ENCODE data around the gene RNF222. TPM values are rescaled to one million over a fixed set of nuclear protein-coding genes. Genes with fewer than 3 reads are reported as not detected.

Gene RNF222
- total and polyA plus RNA-seq, 8 donors: 1.5 TPM; not detected in 7

GRCh38 chr17:8413328-8413727 is 15.7 kb upstream of the RNF222 start:
- Histone ChIP-seq H3K4me3 (peak overlapping the region in 1 of 4 donors; percentile 14), H3K9me3 (no peaks in the 10 kb centered on the region), H3K27me3 (peaks cover 0 to 25% (median 0%) of the 10 kb centered on the region in 3 donors), H3K36me3 (no peaks in the 10 kb centered on the region), H3K4me1 (peaks cover 0 to 19% (median 4%) of the 10 kb centered on the region in 4 donors), H3K27ac (peak overlapping the region in 2 of 5 donors; percentile 48 to 49)
- no peak for DNase-seq
- WGBS, 5 donors: 55 to 88% (median 80%) methylated on average over 4 of the region's 4 CpGs
- TF ChIP-seq POLR2AphosphoS5 (IDR thresholded peaks at IDR 0.05): no peak
- TF ChIP-seq EP300 (IDR thresholded peaks at IDR 0.05): no peak
- TF ChIP-seq CTCF (IDR thresholded peaks at IDR 0.05): no peak
- no peak for TF ChIP-seq POLR2A (IDR thresholded peaks at IDR 0.05)
- intact Hi-C loops (cut with DNase I; ENCODE audit: low total_unique reads): no loop called here

- H3K9me3 ChIP-seq: no peaks in the 10 kb centered on the region
- no peak overlapping the region for H3K4me3 ChIP-seq
- 63 to 73% (median 70%) methylated on average over 5 of the region's 5 CpGs for WGBS, 5 donors
- DNase-seq: no peak
- peak overlapping the region in 2 of 5 donors; percentile 48 to 49 for H3K27ac ChIP-seq
- intact Hi-C loops (cut with DNase I; ENCODE audit: low total_unique reads): no loop called here
- H3K27me3 ChIP-seq: peaks cover 0 to 37% (median 0%) of the 10 kb centered on the region in 3 donors
- no peaks in the 10 kb centered on the region for H3K36me3 ChIP-seq
- TF ChIP-seq POLR2A (IDR thresholded peaks at IDR 0.05) (no peak), POLR2AphosphoS5 (IDR thresholded peaks at IDR 0.05) (peak in 1 of 3 donors; percentile 11)
- H3K4me1 ChIP-seq: peaks cover 0 to 19% (median 4%) of the 10 kb centered on the region in 4 donors
These were observed 14.5 kb upstream of the RNF222 start for GRCh38 chr17:8412089-8412488.

GRCh38 chr17:8410883-8411238 is 13.2 kb upstream of the RNF222 start:
- Histone ChIP-seq H3K4me3 (no peak overlapping the region), H3K9me3 (no peaks in the 10 kb centered on the region), H3K36me3 (no peaks in the 10 kb centered on the region), H3K4me1 (peaks cover 0 to 19% (median 4%) of the 10 kb centered on the region in 4 donors), H3K27me3 (peaks cover 0 to 46% (median 0%) of the 10 kb centered on the region in 3 donors), H3K27ac (peak overlapping the region in 1 of 5 donors; percentile 7)
- no peak for DNase-seq
- 80 to 95% (median 87%) methylated on average over 1 of the region's 1 CpG for WGBS, 5 donors
- intact Hi-C loops (cut with DNase I; ENCODE audit: low total_unique reads): no loop called here
- no peak for TF ChIP-seq POLR2AphosphoS5 (IDR thresholded peaks at IDR 0.05)
- TF ChIP-seq POLR2A (IDR thresholded peaks at IDR 0.05): no peak
- TF ChIP-seq CTCF (IDR thresholded peaks at IDR 0.05): no peak
- TF ChIP-seq EP300 (IDR thresholded peaks at IDR 0.05): no peak

GRCh38 chr17:8409966-8410882 is 12.6 kb upstream of the RNF222 start:
- no peaks in the 10 kb centered on the region for H3K36me3 ChIP-seq
- H3K27me3 ChIP-seq: peaks cover 0 to 46% (median 0%) of the 10 kb centered on the region in 3 donors
- TF ChIP-seq EP300 (IDR thresholded peaks at IDR 0.05) (no peak), POLR2AphosphoS5 (IDR thresholded peaks at IDR 0.05) (peak in 2 of 3 donors; percentile 24 to 88), CTCF (IDR thresholded peaks at IDR 0.05) (peak in 5 of 7 experiments; percentile 81 to 93 (median 88)), POLR2A (IDR thresholded peaks at IDR 0.05) (no peak)
- peak; percentile 93 to 96 for DNase-seq
- H3K4me3 ChIP-seq: peak overlapping the region in 1 of 4 donors; percentile 2
- H3K4me1 ChIP-seq: peaks cover 0 to 19% (median 4%) of the 10 kb centered on the region in 4 donors
- H3K9me3 ChIP-seq: no peaks in the 10 kb centered on the region
- intact Hi-C loops (cut with DNase I; ENCODE audit: low total_unique reads): loop anchor here (5.0 kb wide), 1 partner anchor 332 kb away; the partner anchor contains the start of gene CCDC42
- WGBS, 5 donors: 18 to 23% (median 20%) methylated on average over 19 of the region's 19 CpGs
- peak overlapping the region in 1 of 5 donors; percentile 7 for H3K27ac ChIP-seq

Data from stomach (tissue), 9 donors.